GM10266 (cell line): ENCODE data around the gene ATP9A.
"Not testable (repeated sequence)": the region's sequence is repeated elsewhere in the genome, so short reads cannot be mapped to it uniquely, and the experiment has no call there.

Experiments used
- DNase-seq: peaks from one replicate; pipeline ENCODE4 v3.0.0; 2012; ENCODE audit errors: extremely low spot score
- TF ChIP-seq, protein P1 (sequence below): IDR thresholded peaks from 2 replicates; pipeline ENCODE4 v1.5.1; 2012; ENCODE audit warnings: mild to moderate bottlenecking, low read depth; ENCODE audit not compliant: control insufficient read depth, insufficient read depth; ENCODE audit errors: missing control alignments

The ATP9A gene

DNA sequence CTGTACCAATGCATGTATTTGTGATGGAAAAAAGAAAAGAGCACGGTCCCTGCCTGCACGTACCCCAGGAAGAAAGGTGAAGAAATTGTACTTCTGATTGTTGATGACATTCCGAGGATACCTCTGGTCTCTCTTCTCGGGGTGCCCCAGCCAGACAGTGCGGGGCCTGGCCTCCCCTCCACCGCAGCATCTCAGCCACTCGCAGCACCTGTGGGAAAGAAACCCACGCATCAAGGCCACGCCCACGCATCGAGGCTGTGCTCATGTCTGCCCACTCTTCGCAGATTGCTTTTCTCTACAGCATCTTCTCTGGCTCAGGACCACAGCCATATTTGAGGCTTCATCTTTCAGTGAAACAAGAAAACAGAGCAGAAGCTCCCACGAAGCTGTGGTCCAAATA, 38.4 kb downstream of the ATP9A start:
- TF ChIP-seq, protein P1, sequence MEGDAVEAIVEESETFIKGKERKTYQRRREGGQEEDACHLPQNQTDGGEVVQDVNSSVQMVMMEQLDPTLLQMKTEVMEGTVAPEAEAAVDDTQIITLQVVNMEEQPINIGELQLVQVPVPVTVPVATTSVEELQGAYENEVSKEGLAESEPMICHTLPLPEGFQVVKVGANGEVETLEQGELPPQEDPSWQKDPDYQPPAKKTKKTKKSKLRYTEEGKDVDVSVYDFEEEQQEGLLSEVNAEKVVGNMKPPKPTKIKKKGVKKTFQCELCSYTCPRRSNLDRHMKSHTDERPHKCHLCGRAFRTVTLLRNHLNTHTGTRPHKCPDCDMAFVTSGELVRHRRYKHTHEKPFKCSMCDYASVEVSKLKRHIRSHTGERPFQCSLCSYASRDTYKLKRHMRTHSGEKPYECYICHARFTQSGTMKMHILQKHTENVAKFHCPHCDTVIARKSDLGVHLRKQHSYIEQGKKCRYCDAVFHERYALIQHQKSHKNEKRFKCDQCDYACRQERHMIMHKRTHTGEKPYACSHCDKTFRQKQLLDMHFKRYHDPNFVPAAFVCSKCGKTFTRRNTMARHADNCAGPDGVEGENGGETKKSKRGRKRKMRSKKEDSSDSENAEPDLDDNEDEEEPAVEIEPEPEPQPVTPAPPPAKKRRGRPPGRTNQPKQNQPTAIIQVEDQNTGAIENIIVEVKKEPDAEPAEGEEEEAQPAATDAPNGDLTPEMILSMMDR: no peak
- no peak for DNase-seq

- no peak for DNase-seq
- TF ChIP-seq, protein P1: no peak
Observed at GRCh38 chr20:51728737-51729136, 39.5 kb downstream of the ATP9A start.

DNA sequence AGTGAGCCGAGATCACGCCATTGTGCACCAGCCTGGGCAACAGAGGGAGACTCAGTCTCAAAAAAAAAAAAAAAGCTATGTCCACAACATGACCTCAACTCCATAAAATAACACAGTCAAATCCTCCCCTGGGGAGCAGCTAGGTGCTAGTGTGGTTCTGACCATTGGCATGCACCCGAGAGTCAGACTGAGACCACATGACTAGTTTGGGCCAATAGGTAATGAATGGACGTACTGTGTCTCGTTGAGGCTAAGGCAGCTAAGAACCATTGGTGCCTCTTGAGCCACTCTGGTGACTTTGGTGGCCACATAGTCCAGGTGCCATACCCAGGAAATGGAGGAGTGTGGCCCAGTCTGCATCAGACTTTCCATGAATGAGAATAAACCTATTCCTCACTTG, 40.3 kb downstream of the ATP9A start:
- TF ChIP-seq, protein P1: no peak
- no peak for DNase-seq

DNA sequence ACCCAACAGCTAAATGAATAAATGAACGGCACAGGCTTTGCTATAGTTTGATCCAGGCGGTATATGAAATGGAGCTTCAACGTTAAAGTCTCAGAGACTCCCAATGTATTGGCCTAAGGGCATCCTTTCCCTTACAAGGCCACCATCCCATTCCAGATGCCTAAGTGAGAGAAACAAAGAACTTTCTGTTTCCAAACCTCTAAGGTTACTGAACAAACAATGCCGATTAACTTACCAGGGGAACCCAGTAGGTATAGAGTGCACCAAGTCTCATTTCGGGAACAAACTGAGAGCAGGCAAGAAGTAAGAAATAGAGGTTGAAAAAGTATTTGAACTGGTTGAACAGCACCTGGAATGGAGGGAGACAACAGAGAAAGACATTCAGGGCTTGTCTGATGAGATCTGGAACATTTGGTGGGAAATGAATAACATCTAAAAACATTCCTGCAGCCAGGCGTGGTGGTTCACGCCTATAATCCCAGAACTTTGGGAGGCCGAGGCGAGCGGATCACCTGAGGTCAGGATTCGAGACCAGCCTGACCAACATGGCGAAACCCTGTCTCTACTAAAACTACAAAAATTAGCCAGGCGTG, 42.5 kb downstream of the ATP9A start:
- DNase-seq: no peak
- TF ChIP-seq, protein P1: no peak

DNA sequence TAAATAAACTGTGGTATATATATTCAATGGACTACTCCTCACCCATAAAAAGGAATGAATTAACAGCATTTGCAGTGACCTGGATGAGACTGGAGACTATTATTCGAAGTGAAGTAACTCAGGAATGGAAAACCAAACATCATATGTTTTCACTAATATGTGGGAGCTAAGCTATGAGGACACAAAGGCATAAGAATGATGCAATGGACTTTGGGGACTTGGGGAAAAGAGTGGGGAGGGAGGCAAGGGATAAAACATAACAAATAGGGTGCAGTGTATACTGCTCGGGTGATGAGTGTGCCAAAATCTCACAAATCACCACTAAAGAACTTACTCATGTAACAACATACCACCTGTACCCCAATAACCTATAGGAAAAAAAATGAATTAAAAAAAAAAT, 45.2 kb downstream of the ATP9A start:
- DNase-seq: not testable (repeated sequence)

GRCh38 chr20:51722246-51722645, 45.9 kb downstream of the ATP9A start:
- not testable (repeated sequence) for DNase-seq

- DNase-seq: no peak
- TF ChIP-seq, protein P1: no peak
Observed at GRCh38 chr20:51720854-51721253, 47.3 kb downstream of the ATP9A start.

GRCh38 chr20:51720384-51720783, 47.8 kb downstream of the ATP9A start:
- TF ChIP-seq, protein P1: no peak
- DNase-seq: no peak

DNA sequence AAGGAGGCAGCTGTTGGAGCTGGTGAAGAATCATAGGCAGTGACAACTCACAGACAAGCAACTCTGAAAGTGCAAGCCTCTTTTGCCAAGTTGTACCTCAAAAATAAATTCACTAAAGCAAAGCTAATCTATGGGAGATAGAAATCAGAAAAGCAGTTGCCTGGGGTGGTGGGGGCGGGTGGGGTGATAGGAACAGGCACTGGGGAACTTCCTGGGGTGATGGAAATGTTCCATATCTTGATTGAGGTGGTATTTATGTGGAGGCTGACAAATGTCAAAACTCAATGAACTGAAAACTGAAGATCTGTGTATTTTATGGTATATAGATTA, 52.4 kb downstream of the ATP9A start:
- DNase-seq: no peak
- TF ChIP-seq, protein P1: no peak
